ENCODE data around the gene ZNF284. TPM values are rescaled to one million over a fixed set of nuclear protein-coding genes. Genes with fewer than 3 reads are reported as not detected.

The ZNF284 gene
- total RNA-seq = 5.0 to 5.6 TPM (median 5.3 TPM) in 3 replicates

GRCh38 chr19:44071824-44072542 lies at the start of gene ZNF284:
Gene ZNF284 (plus strand): TSS chr19:44072159. CDS start chr19:44076390, 4,231 bp downstream.
- no peak for TF ChIP-seq CTCF (IDR thresholded peaks at IDR 0.05; ENCODE audit: unreplicated experiment)
- H3K27ac Mint-ChIP-seq = peak within 1 kb of the TSS; percentile 95

GRCh38 chr19:44024900-44025216 lies 47.1 kb upstream of the ZNF284 start:
- no peak for TF ChIP-seq CTCF (IDR thresholded peaks at IDR 0.05; ENCODE audit: unreplicated experiment)
- Mint-ChIP-seq H3K4me1 (peaks cover 14% of the 10 kb centered on the region), H3K36me3 (peaks cover 42% of the 10 kb centered on the region), H3K27ac (peak overlapping the region; percentile 98), H3K27me3 (ENCODE audit: low read depth) (peaks cover 19% of the 10 kb centered on the region), H3K4me3 (peak overlapping the region; percentile 100), H3K9me3 (peaks cover 37% of the 10 kb centered on the region)
- DNase-seq (ENCODE audit: low spot score in 2 of 2, unreplicated experiment in 2 of 2) = no peak

More at GRCh38 chr19:44071824-44072542, at the start of gene ZNF284:
- Mint-ChIP-seq H3K36me3 (peaks cover 45% of the 10 kb centered on the region), H3K4me3 (peak within 1 kb of the TSS; percentile 92), H3K27me3 (ENCODE audit: low read depth) (no peaks in the 10 kb centered on the region), H3K9me3 (peaks cover 40% of the 10 kb centered on the region), H3K4me1 (peaks cover 19% of the 10 kb centered on the region)
- peak; percentile 60 to 83 for DNase-seq (ENCODE audit: low spot score in 2 of 2, unreplicated experiment in 2 of 2)

- peak; percentile 38 to 67 for DNase-seq (ENCODE audit: low spot score in 2 of 2, unreplicated experiment in 2 of 2)
- peaks cover 14% of the 10 kb centered on the region for H3K27me3 Mint-ChIP-seq (ENCODE audit: low read depth)
- H3K36me3 Mint-ChIP-seq = peaks cover 47% of the 10 kb centered on the region
- H3K27ac Mint-ChIP-seq = peak within 1 kb of the TSS; percentile 98
- TF ChIP-seq CTCF (IDR thresholded peaks at IDR 0.05; ENCODE audit: unreplicated experiment) = no peak
- H3K4me3 Mint-ChIP-seq = peak within 1 kb of the TSS; percentile 100
- H3K4me1 Mint-ChIP-seq = peaks cover 14% of the 10 kb centered on the region
- peaks cover 37% of the 10 kb centered on the region for H3K9me3 Mint-ChIP-seq
These were observed 46.6 kb upstream of the ZNF284 start, which contains the start of gene ZNF222 for GRCh38 chr19:44025217-44025936. Gene ZNF222 (plus strand): TSS chr19:44025379. CDS start chr19:44025437, 58 bp downstream.

GRCh38 chr19:44026622-44027021 lies 45.3 kb upstream of the ZNF284 start:
- Mint-ChIP-seq H3K27ac (no peak overlapping the region), H3K36me3 (peaks cover 59% of the 10 kb centered on the region), H3K27me3 (ENCODE audit: low read depth) (peaks cover 7% of the 10 kb centered on the region), H3K9me3 (peaks cover 43% of the 10 kb centered on the region), H3K4me1 (peaks cover 14% of the 10 kb centered on the region), H3K4me3 (peak overlapping the region; percentile 35)
- no peak for DNase-seq (ENCODE audit: low spot score in 2 of 2, unreplicated experiment in 2 of 2)
- no peak for TF ChIP-seq CTCF (IDR thresholded peaks at IDR 0.05; ENCODE audit: unreplicated experiment)

- Mint-ChIP-seq H3K36me3 (peaks cover 69% of the 10 kb centered on the region), H3K27ac (no peak overlapping the region), H3K4me3 (no peak overlapping the region), H3K27me3 (ENCODE audit: low read depth) (no peaks in the 10 kb centered on the region), H3K9me3 (peaks cover 82% of the 10 kb centered on the region), H3K4me1 (no peaks in the 10 kb centered on the region)
- TF ChIP-seq CTCF (IDR thresholded peaks at IDR 0.05; ENCODE audit: unreplicated experiment) = no peak
- DNase-seq (ENCODE audit: low spot score in 2 of 2, unreplicated experiment in 2 of 2) = no peak
These were observed 39.9 kb upstream of the ZNF284 start for GRCh38 chr19:44032001-44032610.
